ENCODE measurements around the gene ANKRD55.
"Not testable (repeated sequence)": the region's sequence is repeated elsewhere in the genome, so short reads cannot be mapped to it uniquely, and the experiment has no call there.

- not testable (repeated sequence) for TF ChIP-seq CTCF (IDR thresholded peaks at IDR 0.05; ENCODE audit: control extremely low read depth in 1 of 3, insufficient read depth in 1 of 3, low read depth in 1 of 3, low read length in 3 of 3); MAX (IDR thresholded peaks at IDR 0.05); RAD21 (IDR thresholded peaks at IDR 0.05 in 1 of 2, conservative IDR thresholded peaks at IDR 0.05 in 1 of 2; ENCODE audit: low read depth in 2 of 2, low read length in 2 of 2); TAF1 (IDR thresholded peaks at IDR 0.05; ENCODE audit: low read depth, low read length); POLR2A (IDR thresholded peaks at IDR 0.05; ENCODE audit: control extremely low read depth in 1 of 2, low read depth in 2 of 2, low read length in 2 of 2); EGR1 (IDR thresholded peaks at IDR 0.05; ENCODE audit: borderline replicate concordance, low read depth, low read length); TCF12 (IDR thresholded peaks at IDR 0.05; ENCODE audit: low read depth, low read length); EZH2 (IDR thresholded peaks at IDR 0.05; ENCODE audit: low read depth, low read length, severe bottlenecking); MAFK (IDR thresholded peaks at IDR 0.05; ENCODE audit: low read depth, low read length); JUND (IDR thresholded peaks at IDR 0.05; ENCODE audit: low read length); E2F6 (IDR thresholded peaks at IDR 0.05); ATF3 (IDR thresholded peaks at IDR 0.05; ENCODE audit: insufficient read depth, low read depth, low read length); RFX5 (IDR thresholded peaks at IDR 0.05; ENCODE audit: borderline replicate concordance, low read depth, low read length)
These were observed 110.7 kb downstream of the ANKRD55 start for GRCh38 chr5:56122360-56122985.
